ENCODE results near the gene NEDD4L. TPM values are rescaled to one million over a fixed set of nuclear protein-coding genes. Genes with fewer than 3 reads are reported as not detected.

The NEDD4L gene
- polyA plus RNA-seq, 1 donor (not counting 4 experiments of a cell fraction or from before 2014, with no cell fraction given) = 52.6 TPM

DNA sequence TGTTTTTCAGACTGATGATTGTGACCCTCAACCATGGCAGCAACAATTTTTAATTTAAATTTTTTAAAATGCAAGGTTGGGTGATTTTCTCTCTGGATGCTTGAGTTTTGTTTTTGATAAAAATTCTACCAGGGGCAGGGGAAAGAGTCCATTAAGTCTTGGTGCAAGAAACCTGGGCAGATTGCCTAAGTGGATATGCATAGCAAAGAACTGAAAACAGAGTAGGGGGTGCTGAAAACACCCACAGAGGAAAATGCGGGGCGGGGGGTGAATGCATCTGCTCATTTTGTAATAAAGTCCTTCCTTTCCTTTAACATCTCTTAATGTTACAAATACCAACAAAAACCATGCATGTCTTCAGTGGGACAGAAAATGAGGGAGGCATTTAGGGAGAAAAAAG lies 138.0 kb downstream of the NEDD4L start:
- dilution Hi-C loops (cut with MboI; ENCODE audit: extremely low pct_ligation_motif_present, low sequenced_read_pairs) = no loop called here
- Histone ChIP-seq H3K9ac (ENCODE audit: control insufficient read depth, extremely low read depth, insufficient read depth, low read length) (no peak overlapping the region), H3K9me1 (ENCODE audit: control insufficient read depth, extremely low read depth, insufficient read depth, low read length) (peaks cover 4% of the 10 kb centered on the region), H4K20me1 (ENCODE audit: control insufficient read depth, extremely low read depth, insufficient read depth, low read length) (no peaks in the 10 kb centered on the region), H3K27me3 (ENCODE audit: control insufficient read depth, extremely low read depth, insufficient read depth, low read length) (no peaks in the 10 kb centered on the region), H3K36me3 (ENCODE audit: control insufficient read depth in 2 of 2, extremely low read depth in 1 of 2, insufficient read depth in 2 of 2, low read length in 2 of 2) (no peaks in the 10 kb centered on the region), H3K79me2 (ENCODE audit: control insufficient read depth, insufficient read depth, low read length) (peaks cover 7% of the 10 kb centered on the region), H3K27ac (ENCODE audit: control insufficient read depth, insufficient read depth, low read length) (no peak overlapping the region), H3K4me2 (ENCODE audit: control insufficient read depth, extremely low read depth, insufficient read depth, low read depth, low read length) (no peak overlapping the region), H3K4me1 (ENCODE audit: control insufficient read depth, extremely low read depth, insufficient read depth, low read length) (peaks cover 23% of the 10 kb centered on the region), H3K9me3 (ENCODE audit: control insufficient read depth, low read depth, low read length) (no peaks in the 10 kb centered on the region), H2AFZ (ENCODE audit: control insufficient read depth, low read length) (no peak overlapping the region), H3K4me3 (ENCODE audit: control insufficient read depth in 2 of 3, extremely low read depth in 1 of 3, insufficient read depth in 2 of 3, low read depth in 1 of 3, low read length in 3 of 3) (no peak overlapping the region)
- FAIRE-seq (no peak), DNase-seq (ENCODE audit: low read depth, low spot score) (no peak)
- TF ChIP-seq, protein P1, sequence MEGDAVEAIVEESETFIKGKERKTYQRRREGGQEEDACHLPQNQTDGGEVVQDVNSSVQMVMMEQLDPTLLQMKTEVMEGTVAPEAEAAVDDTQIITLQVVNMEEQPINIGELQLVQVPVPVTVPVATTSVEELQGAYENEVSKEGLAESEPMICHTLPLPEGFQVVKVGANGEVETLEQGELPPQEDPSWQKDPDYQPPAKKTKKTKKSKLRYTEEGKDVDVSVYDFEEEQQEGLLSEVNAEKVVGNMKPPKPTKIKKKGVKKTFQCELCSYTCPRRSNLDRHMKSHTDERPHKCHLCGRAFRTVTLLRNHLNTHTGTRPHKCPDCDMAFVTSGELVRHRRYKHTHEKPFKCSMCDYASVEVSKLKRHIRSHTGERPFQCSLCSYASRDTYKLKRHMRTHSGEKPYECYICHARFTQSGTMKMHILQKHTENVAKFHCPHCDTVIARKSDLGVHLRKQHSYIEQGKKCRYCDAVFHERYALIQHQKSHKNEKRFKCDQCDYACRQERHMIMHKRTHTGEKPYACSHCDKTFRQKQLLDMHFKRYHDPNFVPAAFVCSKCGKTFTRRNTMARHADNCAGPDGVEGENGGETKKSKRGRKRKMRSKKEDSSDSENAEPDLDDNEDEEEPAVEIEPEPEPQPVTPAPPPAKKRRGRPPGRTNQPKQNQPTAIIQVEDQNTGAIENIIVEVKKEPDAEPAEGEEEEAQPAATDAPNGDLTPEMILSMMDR (optimal IDR thresholded peaks at IDR 0.05 in 1 of 3, IDR thresholded peaks at IDR 0.05 in 1 of 3, conservative IDR thresholded peaks at IDR 0.05 in 1 of 3; ENCODE audit: extremely low read depth in 1 of 3, insufficient read depth in 2 of 3, low read length in 3 of 3) = no peak
- no peak for TF ChIP-seq EZH2 (IDR thresholded peaks at IDR 0.05; ENCODE audit: low read length)

DNA sequence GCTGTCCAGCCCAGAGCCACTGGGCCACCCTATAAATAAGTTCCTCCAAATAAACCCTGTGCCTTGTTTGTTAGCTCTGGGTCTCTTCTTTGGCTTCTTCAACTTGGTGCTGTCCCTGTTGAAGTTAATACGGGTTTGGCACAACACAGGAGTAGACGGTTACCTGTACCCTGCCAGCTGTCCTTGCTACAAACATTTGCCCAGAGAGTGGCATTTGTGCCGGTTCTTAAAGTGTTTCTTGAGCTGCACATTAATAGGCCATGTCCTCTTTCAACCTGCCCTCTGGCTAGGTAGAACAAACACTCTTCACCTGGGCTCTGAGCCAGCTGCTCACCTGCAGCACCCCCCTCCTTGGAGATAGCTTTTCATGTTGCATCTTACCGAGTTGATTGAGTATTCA lies 139.2 kb downstream of the NEDD4L start:
- Histone ChIP-seq H3K36me3 (ENCODE audit: control insufficient read depth in 2 of 2, extremely low read depth in 1 of 2, insufficient read depth in 2 of 2, low read length in 2 of 2) (no peaks in the 10 kb centered on the region), H3K4me3 (ENCODE audit: control insufficient read depth in 2 of 3, extremely low read depth in 1 of 3, insufficient read depth in 2 of 3, low read depth in 1 of 3, low read length in 3 of 3) (no peak overlapping the region), H3K9me1 (ENCODE audit: control insufficient read depth, extremely low read depth, insufficient read depth, low read length) (peaks cover 4% of the 10 kb centered on the region), H3K4me1 (ENCODE audit: control insufficient read depth, extremely low read depth, insufficient read depth, low read length) (peaks cover 25% of the 10 kb centered on the region), H3K27ac (ENCODE audit: control insufficient read depth, insufficient read depth, low read length) (no peak overlapping the region), H2AFZ (ENCODE audit: control insufficient read depth, low read length) (no peak overlapping the region), H4K20me1 (ENCODE audit: control insufficient read depth, extremely low read depth, insufficient read depth, low read length) (no peaks in the 10 kb centered on the region), H3K79me2 (ENCODE audit: control insufficient read depth, insufficient read depth, low read length) (peaks cover 11% of the 10 kb centered on the region), H3K9ac (ENCODE audit: control insufficient read depth, extremely low read depth, insufficient read depth, low read length) (no peak overlapping the region), H3K4me2 (ENCODE audit: control insufficient read depth, extremely low read depth, insufficient read depth, low read depth, low read length) (no peak overlapping the region), H3K9me3 (ENCODE audit: control insufficient read depth, low read depth, low read length) (no peaks in the 10 kb centered on the region), H3K27me3 (ENCODE audit: control insufficient read depth, extremely low read depth, insufficient read depth, low read length) (no peaks in the 10 kb centered on the region)
- TF ChIP-seq, protein P1 (optimal IDR thresholded peaks at IDR 0.05 in 1 of 3, IDR thresholded peaks at IDR 0.05 in 1 of 3, conservative IDR thresholded peaks at IDR 0.05 in 1 of 3; ENCODE audit: extremely low read depth in 1 of 3, insufficient read depth in 2 of 3, low read length in 3 of 3) = no peak
- TF ChIP-seq EZH2 (IDR thresholded peaks at IDR 0.05; ENCODE audit: low read length) = no peak
- dilution Hi-C loops (cut with MboI; ENCODE audit: extremely low pct_ligation_motif_present, low sequenced_read_pairs) = no loop called here
- FAIRE-seq (no peak), DNase-seq (ENCODE audit: low read depth, low spot score) (no peak)

Measured in keratinocyte (primary cell).